UCSD-AML1 (cell line): ENCODE results near the gene MYCBPAP.

Experiments used
- DNase-seq: peaks from one replicate; lab custom pipeline; 2025; ENCODE audit not compliant: unreplicated experiment; lab: John Stamatoyannopoulos, UW

The MYCBPAP gene

DNA sequence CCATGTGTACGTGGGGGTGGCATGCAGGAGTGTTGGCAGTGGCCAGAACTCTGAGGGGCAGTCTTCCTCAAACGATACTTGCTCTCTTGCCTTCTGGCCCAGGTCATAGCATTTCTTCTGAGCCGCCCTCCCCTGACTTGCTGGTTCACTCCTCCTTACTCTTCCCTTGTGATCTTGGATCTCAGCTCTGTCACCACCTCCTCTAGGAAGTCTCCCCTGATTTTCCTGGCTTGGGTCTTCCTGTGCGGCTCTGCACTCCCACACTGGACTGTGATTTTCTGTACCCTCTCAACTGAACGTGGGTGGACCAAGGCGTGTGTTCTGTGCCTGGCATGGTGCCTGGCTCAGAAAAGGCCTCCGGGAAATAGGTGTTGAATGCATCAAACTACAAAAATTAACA lies 27.2 kb downstream of the MYCBPAP start:
- DNase-seq = no peak

DNA sequence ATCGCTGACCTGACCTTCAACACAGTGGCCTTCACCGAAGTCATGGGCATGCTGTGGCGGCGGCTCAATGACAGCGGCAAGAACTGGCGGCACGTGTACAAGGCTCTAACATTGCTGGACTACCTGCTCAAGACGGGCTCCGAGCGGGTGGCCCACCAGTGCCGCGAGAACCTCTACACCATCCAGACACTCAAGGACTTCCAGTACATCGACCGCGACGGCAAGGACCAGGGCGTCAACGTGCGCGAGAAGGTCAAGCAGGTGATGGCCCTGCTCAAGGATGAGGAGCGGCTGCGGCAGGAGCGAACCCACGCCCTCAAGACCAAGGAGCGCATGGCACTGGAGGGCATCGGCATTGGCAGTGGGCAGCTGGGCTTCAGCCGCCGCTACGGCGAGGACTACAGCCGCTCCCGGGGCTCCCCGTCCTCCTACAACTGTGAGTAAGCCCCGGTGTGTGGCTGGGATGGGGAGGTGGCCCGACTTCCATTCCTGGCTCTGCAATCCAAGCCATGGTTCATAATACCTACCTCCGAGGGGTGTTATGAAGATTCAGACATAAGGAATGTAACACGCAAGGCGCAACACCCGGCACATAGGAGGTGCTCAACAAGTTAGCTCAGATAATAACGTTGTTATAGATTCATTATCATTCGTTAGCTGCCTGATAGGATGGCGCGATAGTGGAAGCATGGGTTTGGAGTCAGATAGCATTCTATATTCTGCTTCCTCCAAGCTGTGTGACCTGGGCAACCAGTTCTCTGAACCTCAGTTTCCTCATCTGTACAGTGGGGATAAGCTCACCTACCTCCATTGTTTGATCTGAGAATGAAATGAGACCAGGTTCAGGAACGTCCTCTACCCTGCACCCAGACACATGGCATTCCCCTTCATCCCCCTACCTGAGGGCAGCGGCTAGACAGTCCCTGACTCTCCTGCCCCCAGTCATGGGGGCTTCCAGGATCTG lies 28.7 kb downstream of the MYCBPAP start:
- no peak for DNase-seq

DNA sequence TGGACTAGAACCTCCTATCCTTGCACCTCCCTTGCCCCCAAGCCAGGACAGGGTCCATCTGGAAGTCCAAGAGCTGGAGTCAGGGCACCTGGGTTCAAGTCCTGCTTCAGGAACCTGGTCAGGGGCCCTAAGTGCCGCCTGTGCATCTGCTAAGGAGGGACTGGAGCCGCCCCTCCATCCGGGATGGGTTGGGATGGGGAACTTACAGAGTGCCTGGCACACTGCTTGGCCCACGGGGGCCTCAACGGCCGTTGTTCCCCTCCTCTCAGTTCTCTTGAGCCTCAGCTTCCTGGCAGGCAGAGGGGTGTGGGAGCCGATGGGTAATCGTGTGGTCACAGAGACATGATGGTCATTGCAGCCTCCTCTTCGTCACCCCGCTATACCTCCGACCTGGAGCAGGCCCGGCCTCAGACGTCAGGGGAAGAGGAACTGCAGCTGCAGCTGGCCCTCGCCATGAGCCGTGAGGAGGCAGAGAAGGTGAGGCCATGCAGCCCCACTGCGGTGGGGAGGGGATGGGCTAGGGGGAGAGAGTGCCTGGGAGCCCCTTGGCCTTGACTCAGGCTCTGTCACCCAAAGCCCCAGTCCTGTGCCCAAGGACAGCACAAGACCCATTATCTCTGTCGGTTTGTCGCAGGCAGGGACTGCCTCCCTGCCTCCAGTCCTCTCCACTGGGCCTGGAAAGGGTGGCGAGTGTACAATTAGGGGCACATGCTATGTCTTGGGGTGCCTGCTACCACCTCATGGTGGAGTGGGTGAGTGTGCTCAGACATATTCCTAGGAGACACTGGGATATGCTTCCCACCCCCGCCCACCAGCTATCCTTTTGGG lies 29.7 kb downstream of the MYCBPAP start:
- DNase-seq = no peak

DNA sequence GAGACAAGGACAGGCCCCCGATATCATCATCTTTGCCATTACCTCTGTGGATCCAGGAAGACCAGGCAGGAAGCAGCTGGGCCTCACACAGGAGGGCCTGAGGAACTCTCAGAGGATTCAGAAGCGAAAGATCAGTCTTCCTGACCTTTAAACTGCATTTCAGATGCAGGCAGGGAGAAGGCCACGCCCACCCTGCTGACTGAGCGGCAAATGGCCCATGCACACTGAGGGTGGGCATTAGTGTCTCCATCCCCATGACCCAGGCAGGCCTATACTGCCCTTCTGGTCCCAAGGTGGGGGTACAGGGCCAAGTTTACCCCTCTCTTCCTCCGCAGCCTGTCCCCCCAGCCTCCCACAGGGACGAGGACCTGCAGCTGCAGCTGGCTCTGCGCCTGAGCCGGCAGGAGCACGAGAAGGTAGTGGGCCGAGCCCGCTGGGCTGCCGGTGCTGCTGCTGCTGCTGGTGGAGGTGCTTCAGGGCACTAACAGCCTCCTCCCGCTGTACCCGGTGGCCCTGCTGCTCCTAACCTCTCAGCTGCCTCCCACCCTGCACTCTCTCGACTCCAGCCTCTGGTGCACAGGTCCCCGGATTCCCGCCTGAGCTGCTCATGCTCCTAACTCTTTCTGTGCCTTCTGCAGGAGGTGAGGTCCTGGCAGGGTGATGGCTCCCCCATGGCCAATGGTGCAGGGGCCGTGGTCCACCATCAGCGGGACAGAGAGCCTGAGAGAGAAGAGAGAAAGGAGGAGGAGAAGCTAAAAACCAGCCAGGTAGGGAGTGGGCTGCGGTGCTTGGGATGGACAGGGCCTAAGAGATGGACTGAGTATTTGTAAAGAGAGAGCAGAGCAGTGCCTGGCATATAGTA lies 30.5 kb downstream of the MYCBPAP start:
- DNase-seq = no peak

DNA sequence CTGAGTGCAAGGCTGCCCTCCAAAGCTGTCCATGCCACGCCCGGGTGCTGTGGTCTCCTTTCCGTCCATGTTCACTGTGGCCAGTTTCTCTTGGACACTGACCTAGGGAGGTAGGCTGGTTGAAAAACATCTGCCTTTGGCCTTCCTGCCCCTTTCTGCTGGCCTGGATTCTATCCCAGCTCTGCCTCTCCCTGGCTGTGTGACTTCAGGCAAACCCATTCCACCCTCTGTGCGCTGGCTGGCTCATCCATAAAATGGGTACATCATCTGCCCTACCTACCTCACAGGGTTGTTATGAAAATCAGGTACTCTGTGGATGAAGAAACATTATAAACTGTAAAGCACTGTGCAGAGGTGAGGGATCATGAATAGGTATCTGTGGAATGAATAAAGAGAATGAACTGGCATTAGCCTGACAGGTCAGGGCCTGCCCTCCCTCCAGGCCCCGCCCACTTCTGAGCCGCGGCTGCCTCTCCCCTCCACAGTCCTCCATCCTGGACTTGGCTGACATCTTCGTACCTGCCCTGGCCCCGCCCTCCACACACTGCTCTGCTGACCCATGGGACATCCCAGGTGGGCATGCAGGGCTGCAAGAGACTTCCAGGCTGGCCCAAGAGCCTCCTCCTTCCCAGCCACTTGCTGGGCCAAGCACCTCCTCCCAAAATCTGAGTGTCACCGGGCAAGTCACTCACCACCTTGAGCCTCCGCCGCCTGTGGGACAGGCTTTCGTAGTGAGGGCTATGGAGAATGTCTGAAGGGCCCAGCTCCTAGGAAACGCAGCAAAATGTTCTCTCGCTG lies 31.7 kb downstream of the MYCBPAP start:
- DNase-seq = no peak

DNA sequence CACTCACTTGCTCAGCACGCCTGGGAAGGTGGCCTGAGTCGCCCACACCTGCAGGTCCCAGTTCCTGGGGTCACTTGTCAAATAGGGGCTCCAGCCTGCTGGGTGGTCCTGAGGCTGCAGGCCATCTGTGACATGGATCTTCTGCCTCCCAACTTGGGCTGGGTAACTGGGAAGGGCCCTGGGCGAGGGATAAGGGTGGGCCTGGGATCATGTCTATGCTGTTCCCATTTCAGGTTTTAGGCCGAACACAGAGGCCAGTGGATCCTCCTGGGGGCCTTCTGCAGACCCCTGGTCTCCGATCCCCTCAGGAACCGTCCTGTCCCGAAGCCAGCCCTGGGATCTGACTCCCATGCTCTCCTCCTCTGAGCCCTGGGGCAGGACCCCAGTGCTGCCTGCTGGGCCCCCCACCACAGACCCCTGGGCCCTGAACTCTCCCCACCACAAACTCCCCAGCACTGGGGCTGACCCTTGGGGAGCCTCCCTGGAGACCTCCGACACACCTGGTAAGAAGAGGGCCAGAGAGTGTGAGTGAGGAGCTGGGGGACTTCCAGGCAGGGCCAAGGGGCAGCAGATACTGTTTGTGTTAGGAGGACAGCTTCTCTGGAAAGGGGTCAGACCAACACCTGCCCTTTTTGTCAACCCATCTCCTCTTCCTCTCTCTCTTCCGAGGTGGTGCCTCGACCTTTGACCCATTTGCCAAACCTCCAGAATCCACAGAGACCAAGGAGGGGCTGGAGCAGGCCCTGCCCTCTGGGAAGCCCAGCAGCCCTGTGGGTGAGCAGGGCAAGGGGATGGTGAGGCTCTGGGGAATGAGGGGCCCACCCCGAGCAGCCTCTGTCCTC lies 32.5 kb downstream of the MYCBPAP start:
- DNase-seq = no peak

DNA sequence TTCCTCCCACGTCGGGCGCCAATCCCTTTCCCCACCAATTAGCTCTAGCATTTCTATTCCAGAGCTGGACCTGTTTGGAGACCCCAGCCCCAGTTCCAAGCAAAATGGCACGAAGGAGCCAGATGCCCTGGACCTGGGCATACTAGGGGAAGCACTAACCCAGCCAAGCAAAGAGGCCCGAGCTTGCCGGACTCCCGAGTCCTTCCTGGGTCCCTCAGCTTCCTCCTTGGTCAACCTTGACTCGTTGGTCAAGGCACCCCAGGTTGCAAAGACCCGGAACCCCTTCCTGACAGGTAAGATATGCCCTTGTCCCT lies 33.1 kb downstream of the MYCBPAP start:
- DNase-seq = no peak

DNA sequence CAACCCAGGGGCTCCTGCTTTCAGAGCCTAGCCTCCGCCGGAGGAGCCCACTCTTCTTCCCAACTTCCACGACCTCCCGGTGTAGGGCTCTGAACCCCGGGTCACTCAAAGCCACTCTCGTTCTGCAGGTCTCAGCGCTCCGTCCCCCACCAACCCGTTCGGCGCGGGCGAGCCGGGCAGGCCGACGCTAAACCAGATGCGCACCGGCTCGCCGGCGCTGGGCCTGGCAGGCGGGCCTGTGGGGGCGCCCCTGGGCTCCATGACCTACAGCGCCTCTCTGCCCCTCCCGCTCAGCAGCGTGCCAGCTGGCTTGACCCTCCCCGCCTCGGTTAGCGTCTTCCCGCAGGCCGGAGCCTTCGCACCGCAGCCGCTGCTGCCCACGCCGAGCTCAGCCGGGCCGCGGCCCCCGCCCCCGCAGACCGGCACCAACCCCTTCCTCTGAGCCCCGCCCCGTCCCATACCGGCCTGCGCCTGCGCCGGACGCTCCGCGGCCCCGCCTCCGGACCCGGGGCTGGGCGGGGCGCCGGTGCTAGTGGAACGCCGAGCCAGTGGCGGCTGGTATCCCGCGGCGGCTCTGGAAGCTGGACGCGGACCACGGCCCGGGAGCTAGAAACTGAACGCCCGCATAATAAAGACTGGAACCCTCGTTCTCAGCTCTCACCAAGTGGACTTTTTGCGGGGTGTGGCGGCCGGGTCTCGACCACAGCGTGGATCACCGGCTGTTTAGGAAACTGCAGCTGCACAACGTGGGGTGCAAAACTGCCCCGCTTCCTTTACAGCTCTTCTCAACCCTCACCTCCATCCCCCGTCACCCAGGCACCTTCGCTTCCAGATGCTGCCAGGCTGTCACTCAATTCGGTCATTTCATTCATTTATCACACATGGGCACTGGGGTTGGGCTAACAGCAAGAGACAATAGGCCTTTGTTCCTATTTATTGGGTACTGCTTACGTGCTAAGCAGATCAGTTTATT lies 33.8 kb downstream of the MYCBPAP start:
- peak; percentile 88 for DNase-seq

DNA sequence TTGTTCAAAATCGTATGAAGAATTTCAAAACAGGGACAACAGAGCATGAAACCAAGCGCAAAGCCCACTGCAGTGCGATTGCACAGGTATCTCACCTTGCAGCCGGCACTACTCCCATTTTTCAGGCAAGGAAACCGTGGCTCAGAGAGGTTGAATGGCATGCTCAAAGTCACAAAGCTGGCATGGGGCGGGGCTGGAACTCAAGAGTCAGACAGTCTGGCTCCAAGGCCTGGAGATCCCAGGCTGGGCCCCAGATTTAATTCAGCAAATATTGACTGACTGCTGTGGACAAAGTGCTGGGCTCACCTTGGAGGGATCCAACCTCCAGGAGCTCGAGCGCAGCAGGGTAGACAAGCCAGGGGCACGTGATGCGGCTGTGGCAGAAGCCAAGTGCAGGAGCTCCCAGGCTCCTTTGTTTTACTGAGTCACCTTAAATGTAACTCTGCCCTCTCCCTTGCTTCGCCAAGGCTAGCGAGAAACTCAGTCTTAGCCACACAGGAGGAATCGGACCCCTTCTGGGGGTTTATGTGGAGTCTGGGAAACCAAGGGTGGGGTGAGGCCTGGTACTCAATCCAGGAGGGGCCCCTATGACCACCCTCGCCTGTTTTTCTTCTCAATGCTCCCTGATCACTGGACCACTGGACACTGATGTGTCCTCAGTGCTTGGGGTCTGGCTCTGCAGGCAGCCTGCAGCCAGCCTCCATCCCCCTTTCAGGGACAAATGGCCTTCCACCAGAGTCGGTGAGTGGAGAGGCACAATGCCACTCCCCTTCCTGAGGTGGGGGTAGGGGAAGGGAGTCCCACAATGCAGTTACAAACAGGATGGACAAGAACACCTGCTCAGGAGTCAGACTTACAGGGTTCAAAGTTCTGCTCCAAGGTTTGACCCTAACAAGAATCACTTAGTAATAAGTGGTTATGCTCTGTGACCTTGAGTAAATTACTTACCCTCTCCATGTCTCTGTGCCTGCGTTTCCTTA lies 34.8 kb downstream of the MYCBPAP start:
- no peak for DNase-seq

DNA sequence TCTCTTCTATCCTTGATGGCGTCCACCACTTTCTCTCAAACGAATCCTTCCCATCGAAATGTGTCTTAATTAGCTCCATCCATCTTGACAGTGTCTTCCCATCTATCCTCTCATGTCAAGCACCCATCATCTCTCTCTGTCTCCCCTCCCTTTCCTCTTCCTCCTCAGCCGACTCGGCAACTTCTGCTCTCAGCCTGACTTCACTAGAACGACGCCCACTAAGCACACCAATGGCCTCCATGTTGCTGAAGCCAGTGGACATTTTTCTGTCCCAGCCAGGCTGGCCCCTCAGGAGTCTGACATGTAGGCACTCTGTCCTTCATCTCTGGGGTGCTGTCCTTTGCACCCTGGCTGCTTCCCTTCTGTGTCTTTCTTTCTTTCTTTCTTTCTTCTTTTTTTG lies 36.3 kb downstream of the MYCBPAP start:
- no peak for DNase-seq

DNA sequence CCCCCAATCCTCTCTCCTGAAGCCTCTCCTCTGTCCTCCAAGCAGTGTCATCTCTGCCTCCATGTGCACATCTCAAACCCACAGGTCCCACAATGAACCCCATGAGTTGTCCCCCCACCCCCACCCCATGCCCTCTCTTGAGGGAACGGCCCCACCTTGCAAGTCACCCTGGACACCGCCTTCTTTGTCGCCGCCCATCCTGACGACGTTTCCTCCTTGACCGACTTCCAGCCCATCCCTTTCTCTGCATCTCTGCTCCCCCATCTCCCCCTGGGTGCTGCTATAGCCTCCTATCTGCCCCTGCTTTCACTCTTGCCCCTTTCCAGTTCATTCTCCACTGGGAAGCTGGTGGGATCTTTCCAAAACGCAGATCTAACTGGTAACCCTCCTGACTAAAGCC lies 37.1 kb downstream of the MYCBPAP start:
- DNase-seq = no peak

DNA sequence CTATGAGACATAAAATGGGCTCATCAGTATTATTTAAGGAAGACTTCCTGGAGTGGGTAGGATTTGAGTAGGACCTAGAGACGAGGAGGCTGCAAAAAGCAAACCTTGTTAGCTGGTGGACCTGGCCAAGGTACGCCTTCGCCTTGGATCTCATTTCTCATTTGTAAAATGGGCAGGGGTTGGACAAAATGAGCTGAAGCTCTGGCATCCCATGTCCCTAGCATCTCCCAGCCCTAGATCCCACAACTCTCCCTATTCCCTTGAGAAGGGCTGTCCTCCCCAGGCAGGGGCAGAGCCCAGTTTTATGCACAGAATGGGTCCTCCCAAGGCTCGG lies 38.4 kb downstream of the MYCBPAP start:
- DNase-seq = no peak

DNA sequence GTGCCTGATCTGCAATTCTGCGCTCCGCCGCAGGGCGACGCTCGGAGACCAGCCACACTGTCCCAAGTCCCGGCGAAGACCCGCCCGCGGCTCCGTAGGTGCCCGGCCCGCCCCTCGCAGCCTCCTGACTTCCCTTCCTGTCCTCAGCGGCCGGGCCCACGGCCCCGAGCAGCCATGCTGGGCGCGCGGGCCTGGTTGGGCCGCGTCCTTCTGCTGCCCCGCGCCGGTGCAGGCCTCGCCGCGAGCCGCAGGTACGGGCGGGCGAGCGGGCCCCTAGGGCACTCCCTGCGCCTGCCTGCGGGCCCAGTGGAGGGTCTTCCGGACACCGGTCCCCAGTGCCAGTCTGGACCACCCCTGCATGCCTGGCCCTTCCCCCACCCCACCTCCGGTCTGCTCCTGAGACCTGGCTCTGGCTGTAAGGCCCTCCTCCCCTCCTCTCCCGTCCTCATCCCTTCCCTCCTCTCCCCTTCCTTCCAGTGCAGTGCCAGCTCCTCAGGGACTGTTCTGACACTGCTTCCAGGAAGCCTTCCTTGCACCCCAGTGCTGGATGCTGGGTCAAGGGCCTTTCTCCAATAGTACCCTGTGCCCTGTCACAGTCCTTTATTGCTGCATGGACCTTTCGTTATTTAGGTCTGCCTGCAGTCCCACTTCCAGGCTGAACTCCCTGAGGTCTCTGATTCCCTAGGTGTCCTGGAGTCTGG lies 38.9 kb downstream of the MYCBPAP start, which contains the start of gene SPATA20:
Gene SPATA20 (plus strand): TSS at position 140 of the 701 bp plus-strand sequence. CDS start 35 bp downstream, at position 175.
- peak; percentile 92 for DNase-seq

DNA sequence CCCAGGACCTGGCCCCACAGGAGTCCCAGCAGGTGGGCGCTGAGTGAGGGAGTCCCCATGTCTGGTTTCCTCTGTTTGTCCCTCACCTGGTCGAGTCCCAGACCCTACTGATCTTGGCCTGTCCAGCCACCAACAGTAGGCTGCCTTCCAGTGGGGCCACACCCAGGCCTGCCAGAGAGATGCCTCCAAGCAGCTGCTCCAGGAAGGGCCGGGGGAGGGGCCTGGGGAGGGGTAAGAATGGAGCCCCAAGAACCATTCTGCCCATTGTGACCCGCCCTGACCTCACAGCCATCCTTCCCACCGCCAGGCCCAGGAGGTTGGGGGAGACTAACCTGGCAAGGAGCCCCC lies 39.5 kb downstream of the MYCBPAP start:
- no peak for DNase-seq

DNA sequence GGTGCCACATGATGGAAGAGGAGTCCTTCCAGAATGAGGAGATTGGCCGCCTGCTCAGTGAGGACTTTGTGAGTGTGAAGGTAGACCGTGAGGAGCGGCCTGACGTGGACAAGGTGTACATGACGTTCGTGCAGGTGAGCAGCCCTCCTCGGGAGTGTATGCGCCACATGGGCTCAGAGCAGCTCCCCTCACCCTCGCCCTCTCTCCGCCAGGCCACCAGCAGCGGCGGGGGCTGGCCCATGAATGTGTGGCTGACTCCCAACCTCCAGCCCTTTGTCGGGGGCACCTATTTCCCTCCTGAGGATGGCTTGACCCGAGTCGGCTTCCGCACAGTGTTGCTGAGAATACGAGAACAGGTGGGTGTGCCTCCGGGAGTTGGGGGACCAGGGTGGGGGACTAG lies 40.6 kb downstream of the MYCBPAP start:
- no peak for DNase-seq

DNA sequence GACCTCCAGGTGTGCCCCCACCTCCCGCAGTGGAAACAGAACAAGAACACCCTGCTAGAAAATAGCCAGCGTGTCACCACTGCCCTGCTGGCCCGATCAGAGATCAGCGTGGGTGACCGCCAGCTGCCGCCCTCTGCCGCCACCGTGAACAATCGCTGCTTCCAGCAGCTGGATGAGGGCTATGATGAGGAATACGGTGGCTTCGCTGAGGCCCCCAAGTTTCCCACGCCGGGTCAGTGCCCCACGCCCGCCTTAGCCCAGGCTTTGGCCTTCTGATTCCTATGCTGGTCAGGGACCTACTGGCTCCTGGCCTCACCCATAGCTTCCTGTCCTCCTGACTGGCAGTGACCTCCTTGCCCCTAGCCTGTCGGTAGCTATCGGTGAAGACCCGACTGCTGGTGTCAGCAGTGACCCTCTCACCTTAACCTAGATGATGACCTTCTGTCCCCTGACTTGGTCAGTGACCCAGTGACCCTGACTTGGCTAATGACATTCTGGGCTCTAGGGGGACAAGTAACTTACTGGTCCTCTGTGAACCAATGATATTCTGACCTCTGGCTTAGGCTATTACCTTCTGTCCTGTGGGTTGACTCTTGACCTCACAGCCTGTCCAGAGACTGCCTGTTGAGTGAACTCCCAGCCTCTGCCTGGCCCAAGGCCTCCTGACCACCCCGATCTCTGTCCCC lies 41.2 kb downstream of the MYCBPAP start:
- no peak for DNase-seq
